KMS-11 (cell line): Measurements from ENCODE around the gene HRG.

Experiments used
- H2AFZ ChIP-seq: fragments of 200-600 bp; sonication (generic); 2 replicates; pipeline ENCODE4 v1.6.1; 2016; ENCODE audit warnings: antibody characterized with exemption, mixed run types, low read depth
- H3K27ac ChIP-seq: fragments of 200-600 bp; sonication (generic); 2 replicates; pipeline ENCODE4 v1.6.1; 2016; ENCODE audit warnings: mild to moderate bottlenecking, mixed run types
- H3K27me3 ChIP-seq: fragments of 200-600 bp; sonication (generic); 2 replicates; pipeline ENCODE4 v1.6.1; 2017; ENCODE audit warnings: mild to moderate bottlenecking, low read depth, mixed run types, moderate library complexity; ENCODE audit not compliant: insufficient read depth
- H3K36me3 ChIP-seq: fragments of 200-600 bp; sonication (generic); 2 replicates; pipeline ENCODE4 v1.6.1; 2017; ENCODE audit warnings: mild to moderate bottlenecking, mixed run types; ENCODE audit not compliant: insufficient read depth
- H3K4me1 ChIP-seq: fragments of 200-600 bp; sonication (generic); 2 replicates; pipeline ENCODE4 v1.6.1; 2016; ENCODE audit warnings: mild to moderate bottlenecking, low read depth, mixed run types; ENCODE audit not compliant: poor library complexity, severe bottlenecking
- H3K4me2 ChIP-seq: fragments of 200-600 bp; sonication (generic); 2 replicates; pipeline ENCODE4 v1.7.0; 2016; ENCODE audit warnings: mild to moderate bottlenecking, mixed run types
- H3K4me3 ChIP-seq: fragments of 200-600 bp; sonication (generic); IDR thresholded peaks from 2 replicates; pipeline ENCODE4 v1.6.1; 2017; ENCODE audit warnings: low read depth, low read length, mixed read lengths; ENCODE audit not compliant: insufficient read depth
- H3K79me2 ChIP-seq: fragments of 200-600 bp; sonication (generic); 2 replicates; pipeline ENCODE4 v1.6.1; 2016; ENCODE audit warnings: low read depth, mixed run types; ENCODE audit not compliant: insufficient read depth
- H3K9ac ChIP-seq: fragments of 200-600 bp; sonication (generic); 2 replicates; pipeline ENCODE4 v1.6.1; 2016; ENCODE audit warnings: mild to moderate bottlenecking, mixed run types
- H4K20me1 ChIP-seq: fragments of 200-600 bp; sonication (generic); 2 replicates; pipeline ENCODE4 v1.6.1; 2016; ENCODE audit warnings: mild to moderate bottlenecking, mixed run types; ENCODE audit not compliant: insufficient read depth
- CTCF ChIP-seq: fragments of 200-600 bp; sonication (generic); conservative IDR thresholded peaks from 2 replicates; pipeline ENCODE4 v1.6.1; 2017; ENCODE audit warnings: low read depth, mild to moderate bottlenecking, antibody characterized with exemption, low read length, moderate library complexity, mixed read lengths

HRG gene

GRCh38 chr3:186619787-186620212, 46.0 kb upstream of the HRG start:
- Histone ChIP-seq H3K36me3 (no peaks in the 10 kb centered on the region), H3K4me1 (peaks cover 9% of the 10 kb centered on the region), H3K79me2 (no peaks in the 10 kb centered on the region), H4K20me1 (no peaks in the 10 kb centered on the region), H3K9ac (no peak overlapping the region), H3K27ac (no peak overlapping the region), H3K4me3 (no peak overlapping the region), H3K4me2 (no peak overlapping the region), H2AFZ (no peak overlapping the region), H3K27me3 (no peaks in the 10 kb centered on the region)
- TF ChIP-seq CTCF, result no peak

GRCh38 chr3:186620213-186621092, 45.4 kb upstream of the HRG start:
- H2AFZ ChIP-seq, result no peak overlapping the region

GRCh38 chr3:186621894-186622650, 43.7 kb upstream of the HRG start:
- no peaks in the 10 kb centered on the region for H3K4me1 ChIP-seq
- no peak for TF ChIP-seq CTCF
- H3K27ac ChIP-seq, result no peak overlapping the region
- H2AFZ ChIP-seq, result no peak overlapping the region
- H3K36me3 ChIP-seq, result no peaks in the 10 kb centered on the region
- H3K9ac ChIP-seq, result no peak overlapping the region
- H3K79me2 ChIP-seq, result no peaks in the 10 kb centered on the region
- no peaks in the 10 kb centered on the region for H3K27me3 ChIP-seq
- no peak overlapping the region for H3K4me3 ChIP-seq
- no peaks in the 10 kb centered on the region for H4K20me1 ChIP-seq
- no peak overlapping the region for H3K4me2 ChIP-seq

More at GRCh38 chr3:186620213-186621092, 45.4 kb upstream of the HRG start:
- H4K20me1 ChIP-seq, result no peaks in the 10 kb centered on the region
- peaks cover 4% of the 10 kb centered on the region for H3K4me1 ChIP-seq
- H3K27me3 ChIP-seq, result no peaks in the 10 kb centered on the region
- H3K9ac ChIP-seq, result no peak overlapping the region
- H3K4me2 ChIP-seq, result no peak overlapping the region
- no peak for TF ChIP-seq CTCF
- H3K79me2 ChIP-seq, result no peaks in the 10 kb centered on the region
- no peaks in the 10 kb centered on the region for H3K36me3 ChIP-seq
- H3K4me3 ChIP-seq, result no peak overlapping the region
- no peak overlapping the region for H3K27ac ChIP-seq

GRCh38 chr3:186622651-186623310, 43.0 kb upstream of the HRG start:
- TF ChIP-seq CTCF, result no peak
- Histone ChIP-seq H3K4me2 (no peak overlapping the region), H3K79me2 (no peaks in the 10 kb centered on the region), H2AFZ (no peak overlapping the region), H3K4me3 (no peak overlapping the region), H3K27me3 (no peaks in the 10 kb centered on the region), H3K4me1 (no peaks in the 10 kb centered on the region), H4K20me1 (no peaks in the 10 kb centered on the region), H3K27ac (no peak overlapping the region), H3K9ac (no peak overlapping the region), H3K36me3 (no peaks in the 10 kb centered on the region)
